Kidney (tissue), 14 donors: ENCODE measurements around the gene LMBR1. TPM values are rescaled to one million over a fixed set of nuclear protein-coding genes. Genes with fewer than 3 reads are reported as not detected.

Experiments
- DNase-seq, 5 donors: peaks; one replicate each; pipeline ENCODE4 v3.0.0-alpha.2; 2013 to 2020
- FAIRE-seq: peaks from 2 replicates; lab custom pipeline; 2012; peaks lifted over from hg19 to GRCh38; lab: Jason Lieb, UNC
- H3K27ac ChIP-seq, 2 donors: one replicate each; pipeline ENCODE4 v1.7.0; 2013; ENCODE audit warnings: low read depth in 2 of 2, low read length in 2 of 2, inconsistent platforms in 1 of 2
- H3K27me3 ChIP-seq: one replicate; pipeline ENCODE4 v1.7.1; 2013; ENCODE audit warnings: low read length, inconsistent platforms; ENCODE audit not compliant: control insufficient read depth, insufficient read depth
- H3K36me3 ChIP-seq, 3 donors: one replicate each; pipeline versions ENCODE4 v1.7.0 to v1.7.1; 2013; ENCODE audit warnings: low read length in 3 of 3, control low read depth in 1 of 3, inconsistent platforms in 1 of 3; ENCODE audit not compliant: insufficient read depth in 3 of 3, control insufficient read depth in 2 of 3
- H3K4me1 ChIP-seq, 3 donors: one replicate each; pipeline versions ENCODE4 v1.7.0 to v1.7.1; 2013; ENCODE audit warnings: low read length in 3 of 3, inconsistent platforms in 1 of 3, low read depth in 1 of 3; ENCODE audit not compliant: control insufficient read depth in 2 of 3, insufficient read depth in 2 of 3
- H3K4me3 ChIP-seq, 3 donors: one replicate each; pipeline versions ENCODE4 v1.7.0 to v1.8.1; 2013; ENCODE audit warnings: low read length in 3 of 3, control low read depth in 1 of 3, inconsistent platforms in 1 of 3
- H3K9ac ChIP-seq, 3 donors: one replicate each; pipeline versions ENCODE4 v1.7.0 to v1.7.1; 2013; ENCODE audit warnings: low read length in 3 of 3, control low read depth in 1 of 3, inconsistent platforms in 1 of 3
- H3K9me3 ChIP-seq, 3 donors: one replicate each; pipeline versions ENCODE4 v1.7.0 to v1.7.1; 2013; ENCODE audit warnings: low read length in 3 of 3, control low read depth in 1 of 3, inconsistent platforms in 1 of 3; ENCODE audit not compliant: control insufficient read depth in 2 of 3, insufficient read depth in 1 of 3
- CTCF ChIP-seq: IDR thresholded peaks from 3 replicates; pipeline ENCODE4 v1.5.1; 2012; ENCODE audit warnings: mild to moderate bottlenecking, moderate library complexity, borderline replicate concordance; ENCODE audit not compliant: insufficient read depth; ENCODE audit errors: extremely low read depth
- intact Hi-C: fragments of 100-400 bp; cut with DNase I; formaldehyde crosslinking; loops from one replicate; pipeline ENCODE4 v1.11.1; 2022
- polyA plus RNA-seq: library from polyadenylated mRNA; stranded (reverse); fragments of 350-450 nt; fragmentation: Illumina TruSeq; extraction: RNeasy Lipid Tissue Mini Kit (QIAGEN cat#74804); gene quantifications from one replicate; pipeline ENCODE4 v1.2.3, GENCODE V29; 2014; ENCODE audit warnings: low read depth, low replicate concordance; ENCODE audit not compliant: insufficient read depth
- total RNA-seq: library from RNA; stranded (reverse); fragmentation: NEBNext Ultra II Directional; extraction: Animal tissue kit (Norgen Biotek cat#: 25700); gene quantifications from one replicate; pipeline ENCODE4 v1.2.1, GENCODE V29; 2021
- donor health status: control.
- donor health status: control.
- donor health status: control.
- donor health status: control.
- donor health status: control.
- donor health status: DM: yes; HTN: yes; CAD: no.
- donor health status: Normal renal cell carcinoma (clear cell type).

Gene LMBR1
- total and polyA plus RNA-seq, 2 donors from 2014 or later: 19.6 to 82.6 TPM

GRCh38 chr7:156829669-156830336 is 63.2 kb downstream of the LMBR1 start:
- TF ChIP-seq CTCF: no peak
- H3K4me3 ChIP-seq: no peak overlapping the region
- H3K9me3 ChIP-seq: no peaks in the 10 kb centered on the region
- no peak overlapping the region for H3K27ac ChIP-seq
- FAIRE-seq: no peak
- H3K9ac ChIP-seq: no peak overlapping the region
- no peaks in the 10 kb centered on the region for H3K27me3 ChIP-seq
- no peaks in the 10 kb centered on the region for H3K4me1 ChIP-seq
- H3K36me3 ChIP-seq: peaks cover 0 to 8% (median 0%) of the 10 kb centered on the region in 3 donors
- no peak for DNase-seq
- intact Hi-C loops: no loop called here

- Histone ChIP-seq H3K9me3 (no peaks in the 10 kb centered on the region), H3K4me1 (no peaks in the 10 kb centered on the region), H3K9ac (no peak overlapping the region), H3K4me3 (no peak overlapping the region), H3K27me3 (no peaks in the 10 kb centered on the region), H3K27ac (no peak overlapping the region), H3K36me3 (peaks cover 0 to 3% (median 0%) of the 10 kb centered on the region in 3 donors)
- FAIRE-seq: peak; percentile 94
- intact Hi-C loops: no loop called here
- TF ChIP-seq CTCF: peak; percentile 42
- DNase-seq: peak in 1 of 5 donors; percentile 10
Observed at GRCh38 chr7:156827587-156828203, 65.3 kb downstream of the LMBR1 start.

- no peaks in the 10 kb centered on the region for H3K9me3 ChIP-seq
- H3K4me3 ChIP-seq: no peak overlapping the region
- intact Hi-C loops: no loop called here
- no peaks in the 10 kb centered on the region for H3K27me3 ChIP-seq
- FAIRE-seq (no peak), DNase-seq (no peak)
- no peaks in the 10 kb centered on the region for H3K36me3 ChIP-seq
- no peak for TF ChIP-seq CTCF
- H3K27ac ChIP-seq: no peak overlapping the region
- H3K4me1 ChIP-seq: no peaks in the 10 kb centered on the region
- H3K9ac ChIP-seq: no peak overlapping the region
Observed at GRCh38 chr7:156823435-156823834, 69.5 kb downstream of the LMBR1 start.
